Measurements from ENCODE around the gene IQGAP1. TPM values are rescaled to one million over a fixed set of nuclear protein-coding genes. Genes with fewer than 3 reads are reported as not detected.

IQGAP1 gene
- total and polyA plus RNA-seq, 4 donors, result 9.2 to 50.1 (median 24.5) TPM

DNA sequence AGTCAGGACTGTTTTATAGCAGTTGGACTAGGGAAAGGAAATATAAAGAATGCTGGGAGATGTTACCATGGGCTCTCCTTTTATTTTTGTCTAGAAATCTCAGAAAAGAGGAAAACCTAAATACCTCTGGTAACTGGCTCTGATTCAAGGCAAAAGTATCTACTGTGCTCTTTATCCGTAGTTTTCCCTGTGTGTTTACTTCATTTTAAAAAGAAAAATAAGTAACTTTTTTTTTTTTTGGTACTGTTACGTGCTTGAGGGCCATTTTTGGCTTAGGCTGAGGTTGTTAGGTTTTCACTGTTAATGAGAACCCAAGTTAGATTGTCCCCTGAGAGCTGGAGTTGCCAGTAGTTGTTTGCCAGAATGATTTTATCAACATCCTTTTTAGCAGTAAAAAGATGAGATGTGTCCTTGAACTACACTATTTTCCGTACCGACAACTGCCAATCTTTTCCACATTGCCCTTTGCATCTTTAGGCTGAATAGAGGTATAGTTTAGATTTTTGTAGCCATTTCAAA, 35.8 kb downstream of the IQGAP1 start (continued):
- TF ChIP-seq GABPA (IDR thresholded peaks at IDR 0.05 in 1 of 2, conservative IDR thresholded peaks at IDR 0.05 in 1 of 2), result no peak

DNA sequence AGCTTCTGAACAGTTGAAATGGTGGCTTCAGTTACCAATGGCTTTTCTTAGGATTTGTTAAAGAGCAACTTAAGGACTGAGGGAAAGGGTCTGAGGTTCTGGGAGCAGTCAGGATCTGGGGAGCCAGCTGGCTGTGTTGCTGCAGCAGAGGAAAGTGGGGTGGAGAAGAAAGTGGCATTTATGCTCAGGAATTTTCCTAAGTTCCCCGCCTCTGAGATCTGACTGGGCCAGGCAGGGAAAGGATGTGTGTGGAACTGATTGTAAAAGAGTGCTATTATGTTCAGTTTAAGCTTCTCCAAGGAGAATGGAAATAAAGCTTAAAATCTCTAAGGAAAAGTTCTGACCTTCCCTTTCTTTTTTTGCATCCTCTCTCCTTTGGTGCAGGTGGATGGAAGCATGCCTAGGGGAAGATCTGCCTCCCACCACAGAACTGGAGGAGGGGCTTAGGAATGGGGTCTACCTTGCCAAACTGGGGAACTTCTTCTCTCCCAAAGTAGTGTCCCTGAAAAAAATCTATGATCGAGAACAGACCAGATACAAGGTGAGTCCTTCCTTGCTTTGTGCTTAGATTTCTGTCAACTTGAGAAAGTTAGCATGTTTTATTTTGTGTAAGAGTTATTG, 37.8 kb downstream of the IQGAP1 start:
- Histone ChIP-seq H3K27me3 (ENCODE audit: control insufficient read depth in 4 of 4, insufficient read depth in 4 of 4, low read length in 3 of 4) (no peaks in the 10 kb centered on the region), H3K9me3 (ENCODE audit: control insufficient read depth in 4 of 4, low read length in 3 of 4) (no peaks in the 10 kb centered on the region), H3K36me3 (ENCODE audit: control insufficient read depth in 4 of 4, insufficient read depth in 3 of 4, low read depth in 1 of 4, low read length in 3 of 4) (peaks cover 0 to 2% (median 1%) of the 10 kb centered on the region in 4 donors), H3K4me3 (ENCODE audit: low read depth in 1 of 3, low read length in 3 of 3) (no peak overlapping the region), H3K4me1 (ENCODE audit: control insufficient read depth in 4 of 4, insufficient read depth in 4 of 4, low read length in 3 of 4) (peaks cover 0 to 7% (median 4%) of the 10 kb centered on the region in 4 donors), H3K27ac (ENCODE audit: low read depth in 1 of 2, low read length in 2 of 2) (no peak overlapping the region), H3K9ac (ENCODE audit: low read depth in 1 of 2, low read length in 2 of 2) (no peak overlapping the region)
- TF ChIP-seq YY1 (IDR thresholded peaks at IDR 0.05) (no peak), RXRA (IDR thresholded peaks at IDR 0.05) (no peak), EGR1 (IDR thresholded peaks at IDR 0.05; ENCODE audit: low read depth in 2 of 2) (no peak), GABPA (IDR thresholded peaks at IDR 0.05 in 1 of 2, conservative IDR thresholded peaks at IDR 0.05 in 1 of 2) (no peak), RAD21 (IDR thresholded peaks at IDR 0.05) (no peak), FOXA1 (IDR thresholded peaks at IDR 0.05) (no peak), HNF4A (conservative IDR thresholded peaks at IDR 0.05) (no peak), SP1 (IDR thresholded peaks at IDR 0.05) (no peak), JUND (IDR thresholded peaks at IDR 0.05) (no peak)
- TF ChIP-seq, protein P1, sequence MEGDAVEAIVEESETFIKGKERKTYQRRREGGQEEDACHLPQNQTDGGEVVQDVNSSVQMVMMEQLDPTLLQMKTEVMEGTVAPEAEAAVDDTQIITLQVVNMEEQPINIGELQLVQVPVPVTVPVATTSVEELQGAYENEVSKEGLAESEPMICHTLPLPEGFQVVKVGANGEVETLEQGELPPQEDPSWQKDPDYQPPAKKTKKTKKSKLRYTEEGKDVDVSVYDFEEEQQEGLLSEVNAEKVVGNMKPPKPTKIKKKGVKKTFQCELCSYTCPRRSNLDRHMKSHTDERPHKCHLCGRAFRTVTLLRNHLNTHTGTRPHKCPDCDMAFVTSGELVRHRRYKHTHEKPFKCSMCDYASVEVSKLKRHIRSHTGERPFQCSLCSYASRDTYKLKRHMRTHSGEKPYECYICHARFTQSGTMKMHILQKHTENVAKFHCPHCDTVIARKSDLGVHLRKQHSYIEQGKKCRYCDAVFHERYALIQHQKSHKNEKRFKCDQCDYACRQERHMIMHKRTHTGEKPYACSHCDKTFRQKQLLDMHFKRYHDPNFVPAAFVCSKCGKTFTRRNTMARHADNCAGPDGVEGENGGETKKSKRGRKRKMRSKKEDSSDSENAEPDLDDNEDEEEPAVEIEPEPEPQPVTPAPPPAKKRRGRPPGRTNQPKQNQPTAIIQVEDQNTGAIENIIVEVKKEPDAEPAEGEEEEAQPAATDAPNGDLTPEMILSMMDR (IDR thresholded peaks at IDR 0.05; ENCODE audit: low read depth, low read length, missing input control), result no peak
- TF ChIP-seq, protein P2, sequence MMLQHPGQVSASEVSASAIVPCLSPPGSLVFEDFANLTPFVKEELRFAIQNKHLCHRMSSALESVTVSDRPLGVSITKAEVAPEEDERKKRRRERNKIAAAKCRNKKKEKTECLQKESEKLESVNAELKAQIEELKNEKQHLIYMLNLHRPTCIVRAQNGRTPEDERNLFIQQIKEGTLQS (IDR thresholded peaks at IDR 0.05), result no peak
- TF ChIP-seq, protein P3, sequence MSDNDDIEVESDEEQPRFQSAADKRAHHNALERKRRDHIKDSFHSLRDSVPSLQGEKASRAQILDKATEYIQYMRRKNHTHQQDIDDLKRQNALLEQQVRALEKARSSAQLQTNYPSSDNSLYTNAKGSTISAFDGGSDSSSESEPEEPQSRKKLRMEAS (IDR thresholded peaks at IDR 0.05), result no peak
- TF ChIP-seq, protein P4, sequence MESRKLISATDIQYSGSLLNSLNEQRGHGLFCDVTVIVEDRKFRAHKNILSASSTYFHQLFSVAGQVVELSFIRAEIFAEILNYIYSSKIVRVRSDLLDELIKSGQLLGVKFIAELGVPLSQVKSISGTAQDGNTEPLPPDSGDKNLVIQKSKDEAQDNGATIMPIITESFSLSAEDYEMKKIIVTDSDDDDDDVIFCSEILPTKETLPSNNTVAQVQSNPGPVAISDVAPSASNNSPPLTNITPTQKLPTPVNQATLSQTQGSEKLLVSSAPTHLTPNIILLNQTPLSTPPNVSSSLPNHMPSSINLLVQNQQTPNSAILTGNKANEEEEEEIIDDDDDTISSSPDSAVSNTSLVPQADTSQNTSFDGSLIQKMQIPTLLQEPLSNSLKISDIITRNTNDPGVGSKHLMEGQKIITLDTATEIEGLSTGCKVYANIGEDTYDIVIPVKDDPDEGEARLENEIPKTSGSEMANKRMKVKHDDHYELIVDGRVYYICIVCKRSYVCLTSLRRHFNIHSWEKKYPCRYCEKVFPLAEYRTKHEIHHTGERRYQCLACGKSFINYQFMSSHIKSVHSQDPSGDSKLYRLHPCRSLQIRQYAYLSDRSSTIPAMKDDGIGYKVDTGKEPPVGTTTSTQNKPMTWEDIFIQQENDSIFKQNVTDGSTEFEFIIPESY (IDR thresholded peaks at IDR 0.05), result no peak
- no peak for DNase-seq (ENCODE audit: low spot score)
- 93% methylated on average over 2 of the region's 2 CpGs for WGBS

DNA sequence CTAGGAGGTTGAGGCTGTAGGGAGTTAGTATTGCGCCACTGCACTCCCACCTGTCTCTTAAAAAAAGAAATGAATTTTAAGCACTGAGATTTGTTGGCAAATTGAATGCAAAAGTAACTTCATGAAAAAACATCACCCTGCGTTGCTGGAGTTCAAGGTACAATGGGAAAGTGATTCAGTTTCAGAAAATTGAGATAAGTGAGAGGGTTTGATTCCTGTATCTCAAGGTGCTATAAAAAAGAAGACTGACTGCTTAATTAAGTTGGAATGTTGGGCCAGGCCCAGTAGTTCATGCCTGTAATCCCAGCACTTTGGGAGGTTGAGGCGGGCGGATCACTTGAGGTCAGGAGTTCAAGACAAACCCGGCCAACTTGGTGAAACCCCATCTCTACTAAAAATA, 39.1 kb downstream of the IQGAP1 start:
- H3K27me3 ChIP-seq (ENCODE audit: control insufficient read depth in 4 of 4, insufficient read depth in 4 of 4, low read length in 3 of 4), result no peaks in the 10 kb centered on the region
- H3K9ac ChIP-seq (ENCODE audit: low read depth in 1 of 2, low read length in 2 of 2), result no peak overlapping the region
- H3K4me1 ChIP-seq (ENCODE audit: control insufficient read depth in 4 of 4, insufficient read depth in 4 of 4, low read length in 3 of 4), result no peaks in the 10 kb centered on the region
- no peak overlapping the region for H3K4me3 ChIP-seq (ENCODE audit: low read depth in 1 of 3, low read length in 3 of 3)
- peaks cover 0 to 2% (median 1%) of the 10 kb centered on the region in 4 donors for H3K36me3 ChIP-seq (ENCODE audit: control insufficient read depth in 4 of 4, insufficient read depth in 3 of 4, low read depth in 1 of 4, low read length in 3 of 4)
- H3K27ac ChIP-seq (ENCODE audit: low read depth in 1 of 2, low read length in 2 of 2), result no peak overlapping the region
- DNase-seq (ENCODE audit: low spot score), result no peak
- no peaks in the 10 kb centered on the region for H3K9me3 ChIP-seq (ENCODE audit: control insufficient read depth in 4 of 4, low read length in 3 of 4)
- 91% methylated on average over 5 of the region's 5 CpGs for WGBS
- TF ChIP-seq RXRA (IDR thresholded peaks at IDR 0.05) (no peak), FOXA2 (IDR thresholded peaks at IDR 0.05) (no peak), YY1 (IDR thresholded peaks at IDR 0.05) (no peak), EGR1 (IDR thresholded peaks at IDR 0.05; ENCODE audit: low read depth in 2 of 2) (no peak), HNF4A (conservative IDR thresholded peaks at IDR 0.05) (no peak), TAF1 (conservative IDR thresholded peaks at IDR 0.05) (no peak)
- TF ChIP-seq, protein P3 (IDR thresholded peaks at IDR 0.05), result no peak
- TF ChIP-seq, protein P1 (IDR thresholded peaks at IDR 0.05; ENCODE audit: low read depth, low read length, missing input control), result no peak
- TF ChIP-seq, protein P4 (IDR thresholded peaks at IDR 0.05), result no peak

Data from liver (tissue), 9 donors.